HG03095 (cell line): ENCODE results near the gene TMEM41B.
"Not testable (repeated sequence)": the region's sequence is repeated elsewhere in the genome, so short reads cannot be mapped to it uniquely, and the experiment has no call there.

ENCODE experiments used
- ATAC-seq: cut with Tn5 transposase; IDR thresholded peaks from one replicate; pipeline ENCODE4 v1.9.1; 2021; ENCODE audit warnings: moderate library complexity; ENCODE audit not compliant: unreplicated experiment

TMEM41B gene

GRCh38 chr11:9314291-9315077, at the start of gene TMEM41B:
Gene TMEM41B, minus strand, starts transcription at chr11:9314593. Its CDS starts 152 bp downstream, at chr11:9314441.
- ATAC-seq: peak; percentile 98

DNA sequence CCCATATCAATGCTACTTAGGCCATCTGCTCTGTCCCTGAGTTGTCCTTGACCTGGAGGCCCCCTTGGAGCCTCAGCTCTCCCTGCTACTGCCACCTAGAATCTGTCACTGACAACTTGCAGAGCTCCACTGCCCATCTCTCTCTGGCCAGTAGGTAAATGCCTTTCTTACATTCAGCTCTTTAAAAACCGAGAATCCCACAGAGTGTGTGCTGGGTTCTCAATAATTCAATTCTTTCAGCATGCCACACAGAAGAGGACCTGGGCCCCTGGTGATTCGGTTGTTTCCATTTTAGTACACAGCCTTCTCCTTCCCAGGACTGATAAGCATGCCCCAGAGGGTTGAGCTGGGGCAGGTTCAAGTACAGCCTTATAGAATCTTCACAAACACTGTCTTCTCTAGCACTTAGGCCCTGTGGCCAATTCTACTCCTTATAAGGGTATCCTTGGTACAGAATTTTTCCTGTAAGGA, 48.0 kb upstream of the TMEM41B start:
- ATAC-seq: no peak

- ATAC-seq: not testable (repeated sequence)
Observed at GRCh38 chr11:9360862-9361622, 46.6 kb upstream of the TMEM41B start.

DNA sequence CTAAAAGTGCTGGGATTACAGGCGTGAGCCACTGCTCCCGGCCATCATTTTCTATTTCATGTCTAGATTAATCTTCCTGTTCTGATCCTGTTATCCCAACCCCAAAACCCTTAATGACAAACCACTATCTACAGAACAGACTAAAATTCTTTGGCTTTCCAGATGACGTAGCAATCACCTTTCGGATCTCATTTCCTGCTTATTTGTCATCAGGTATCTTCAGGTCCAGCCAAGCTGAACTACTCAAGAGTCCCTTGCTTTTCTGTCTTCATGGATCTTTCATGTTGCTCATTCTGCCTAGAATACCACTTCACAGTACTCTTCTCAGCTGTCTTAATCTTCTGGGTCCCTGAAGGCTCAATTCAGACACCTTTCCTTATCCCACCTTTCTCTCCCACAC, 42.6 kb upstream of the TMEM41B start:
- no peak for ATAC-seq

DNA sequence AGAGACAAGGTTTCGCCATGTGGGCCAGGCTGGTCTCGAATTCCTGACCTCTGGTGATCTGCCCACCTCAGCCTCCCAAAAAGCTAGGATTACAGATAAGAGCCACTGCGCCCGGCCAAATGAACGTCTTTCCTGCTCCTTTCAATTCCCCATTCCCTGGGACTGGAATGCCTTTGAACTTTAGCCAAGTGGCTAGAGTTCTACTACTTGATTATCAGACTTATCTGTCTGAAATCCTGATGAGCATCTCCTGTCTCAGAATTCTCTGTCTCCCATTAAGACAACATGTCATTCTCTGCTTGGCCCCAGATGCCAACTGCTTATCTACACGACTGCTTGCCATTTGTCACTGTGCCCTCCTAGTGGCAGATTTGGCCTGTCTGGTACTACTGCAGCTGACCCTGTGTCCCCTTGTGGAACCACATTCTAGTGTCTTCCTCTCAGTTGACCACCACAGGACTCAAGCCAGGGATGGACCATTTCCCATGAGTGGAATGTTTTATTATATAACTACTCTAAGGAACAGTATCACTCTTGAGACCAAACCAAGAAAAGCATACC, 37.0 kb upstream of the TMEM41B start:
- ATAC-seq: no peak

GRCh38 chr11:9347779-9348178, 33.4 kb upstream of the TMEM41B start:
- not testable (repeated sequence) for ATAC-seq

DNA sequence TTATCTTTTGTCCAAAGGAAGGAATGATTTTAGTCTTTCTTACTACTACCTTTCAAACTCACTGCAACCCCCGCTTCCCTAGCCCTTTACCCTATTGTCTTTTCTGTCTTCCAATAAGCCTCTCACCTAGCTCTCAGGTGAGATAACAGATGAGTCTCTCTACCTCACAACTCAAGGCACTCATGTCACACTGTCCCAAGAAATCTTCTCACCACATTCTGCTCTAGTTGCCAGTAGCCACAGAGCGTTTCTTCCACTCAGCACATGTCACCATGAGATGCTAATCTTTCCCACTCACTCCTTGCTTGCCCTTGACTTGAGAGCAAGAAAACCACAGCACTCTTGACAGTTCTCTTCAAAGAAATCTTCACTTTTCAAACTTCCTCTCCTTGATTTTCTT, 32.7 kb upstream of the TMEM41B start:
- ATAC-seq: no peak

GRCh38 chr11:9344061-9344680, 29.8 kb upstream of the TMEM41B start:
- no peak for ATAC-seq

DNA sequence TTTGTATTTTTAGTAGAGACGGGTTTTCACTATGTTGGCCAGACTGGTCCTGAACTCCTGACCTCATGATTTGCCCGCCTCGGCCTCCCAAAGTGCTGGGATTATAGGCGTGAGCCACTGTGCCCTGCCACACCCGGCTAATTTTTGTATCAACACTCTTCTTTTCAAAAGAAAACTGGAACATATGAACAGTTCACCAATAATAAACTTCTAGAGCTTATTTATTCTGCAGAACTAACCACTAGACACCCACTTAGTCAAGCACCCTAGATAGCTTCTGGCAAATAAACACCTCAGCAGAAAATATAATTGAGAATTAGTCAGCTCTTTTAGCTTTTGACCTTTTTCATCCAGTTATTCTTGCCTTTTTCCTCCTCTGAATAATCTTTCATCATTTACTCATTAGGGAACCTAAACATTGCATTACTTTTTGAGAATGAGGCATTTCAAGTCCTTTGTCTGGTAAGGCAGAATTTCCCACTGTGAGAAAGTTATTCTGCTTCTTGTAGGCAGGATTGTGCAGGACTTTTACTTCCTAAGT, 27.3 kb upstream of the TMEM41B start:
- no peak for ATAC-seq

DNA sequence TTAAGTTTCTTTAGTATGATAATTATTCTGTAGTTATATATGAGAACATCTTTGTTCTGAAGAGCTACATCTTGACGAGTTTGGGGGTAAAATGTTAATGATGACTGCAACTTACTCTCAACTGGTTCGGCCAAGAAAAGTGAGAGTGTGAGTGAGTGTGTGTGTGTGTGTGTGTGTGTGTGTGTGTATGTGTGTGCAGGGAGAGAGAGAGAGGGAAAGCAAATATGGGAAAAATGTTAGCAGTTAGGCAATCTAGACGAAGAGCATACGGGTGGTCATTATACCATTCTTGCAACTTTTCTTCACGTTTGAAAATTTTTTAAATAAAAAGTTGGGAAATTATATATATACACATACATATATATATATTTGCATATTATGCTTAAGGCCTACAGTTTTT, 18.3 kb upstream of the TMEM41B start:
- ATAC-seq: no peak

DNA sequence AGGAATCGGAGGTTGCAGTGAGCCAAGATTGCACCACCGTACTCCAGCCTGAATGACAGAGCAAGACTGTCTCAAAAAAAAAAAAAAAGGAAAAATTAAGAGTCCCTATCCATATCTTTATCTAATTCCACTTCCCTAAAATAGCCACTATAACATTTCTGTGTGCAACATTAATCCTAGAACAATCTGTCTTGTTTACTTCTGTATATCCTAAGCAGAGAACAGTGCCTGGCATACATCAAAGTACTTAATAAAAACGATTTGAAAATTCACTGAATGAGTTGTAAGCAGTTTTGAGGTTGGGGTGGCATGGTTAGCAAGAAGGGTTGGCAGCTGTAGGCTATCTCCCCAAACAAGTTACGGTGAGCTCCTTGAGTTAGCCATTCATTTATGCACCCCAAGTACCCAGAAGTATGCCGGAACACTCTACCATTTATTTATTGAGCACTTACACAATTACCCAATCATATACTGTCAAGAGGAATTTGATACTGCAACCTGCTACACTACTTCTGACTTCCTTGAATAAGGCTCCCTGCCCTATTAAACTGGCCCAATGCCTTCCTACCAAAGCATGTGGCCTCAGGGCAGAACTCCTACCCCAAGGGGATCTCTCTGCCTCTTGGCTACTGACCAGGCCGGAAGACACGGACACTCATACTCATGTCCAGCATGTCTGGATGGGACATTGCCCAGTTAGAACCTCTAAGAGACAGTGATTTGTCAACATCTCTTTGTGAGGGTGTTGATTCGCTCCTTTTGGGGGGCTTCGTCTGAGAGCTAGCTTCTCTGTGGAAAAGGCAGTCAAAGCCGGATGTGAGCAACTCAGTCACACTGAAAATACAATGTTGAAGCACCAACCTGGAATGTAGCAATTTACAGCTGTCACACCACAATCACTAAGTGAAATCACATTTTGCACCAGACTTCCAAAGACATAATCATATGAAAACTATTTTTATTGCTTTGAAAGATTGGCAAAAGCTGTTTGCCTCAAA, 16.3 kb upstream of the TMEM41B start:
- ATAC-seq: no peak

DNA sequence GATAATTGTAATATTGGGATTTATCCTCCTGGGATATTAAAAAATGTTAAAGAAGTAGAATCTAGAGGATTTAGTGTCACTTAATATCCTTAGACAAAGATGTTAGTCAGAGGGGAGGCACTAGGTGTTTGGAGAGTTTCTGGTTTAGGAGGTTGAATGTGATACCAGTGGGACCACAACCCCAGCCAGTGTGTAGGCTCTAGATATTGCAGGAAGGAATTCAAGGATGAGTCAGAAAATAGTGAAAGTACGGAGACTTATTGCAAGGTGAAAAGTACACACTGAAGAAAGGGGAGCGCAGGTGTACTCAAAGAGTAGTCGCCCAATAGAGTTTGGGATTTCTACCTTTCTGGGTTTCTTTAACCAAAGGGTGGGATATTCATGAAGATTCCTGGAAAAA, 5.7 kb upstream of the TMEM41B start:
- no peak for ATAC-seq

- ATAC-seq: not testable (repeated sequence)
Observed at GRCh38 chr11:9319377-9320001, 5.1 kb upstream of the TMEM41B start.

DNA sequence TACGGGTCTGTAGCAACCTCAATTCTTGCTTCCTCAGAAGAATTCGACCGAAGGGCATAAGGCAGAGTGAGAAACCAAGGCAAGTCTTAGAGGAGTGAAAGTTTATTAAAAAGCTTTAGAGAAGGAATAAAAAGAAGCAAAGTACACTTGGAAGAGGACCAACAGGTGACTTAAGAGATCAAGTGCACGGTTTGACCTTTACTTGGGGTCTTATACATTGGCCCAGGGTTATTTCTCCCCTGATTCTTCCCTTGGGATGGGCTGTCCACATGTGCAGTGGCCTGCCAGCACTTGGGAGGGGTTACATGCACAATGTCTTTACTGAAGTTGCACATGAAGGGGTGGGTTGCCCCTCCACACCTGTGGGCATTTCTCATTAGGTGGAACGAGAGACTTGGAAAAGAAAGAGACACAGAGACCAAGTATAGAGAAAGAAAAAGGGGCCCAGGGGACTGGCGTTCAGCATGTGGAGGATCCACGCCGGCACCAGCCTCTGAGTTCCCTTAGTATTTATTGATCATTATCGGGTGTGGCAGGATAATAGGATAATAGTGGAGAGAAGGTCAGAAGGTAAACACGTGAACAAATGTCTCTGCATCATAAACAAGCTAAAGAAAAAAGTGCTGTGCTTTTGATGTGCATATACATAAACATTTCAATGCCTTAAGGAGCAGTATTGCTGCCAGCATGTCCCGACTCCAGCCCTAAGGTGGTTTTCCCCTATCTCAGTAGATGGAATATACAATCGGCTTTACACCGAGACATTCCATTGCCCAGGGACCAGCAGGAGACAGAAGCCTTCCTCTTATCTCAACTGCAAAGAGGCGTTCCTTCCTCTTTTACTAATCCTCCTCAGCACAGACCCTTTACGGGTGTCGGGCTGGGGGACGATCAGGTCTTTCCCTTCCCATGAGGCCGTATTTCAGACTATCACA, 4.3 kb upstream of the TMEM41B start:
- ATAC-seq: not testable (repeated sequence)

DNA sequence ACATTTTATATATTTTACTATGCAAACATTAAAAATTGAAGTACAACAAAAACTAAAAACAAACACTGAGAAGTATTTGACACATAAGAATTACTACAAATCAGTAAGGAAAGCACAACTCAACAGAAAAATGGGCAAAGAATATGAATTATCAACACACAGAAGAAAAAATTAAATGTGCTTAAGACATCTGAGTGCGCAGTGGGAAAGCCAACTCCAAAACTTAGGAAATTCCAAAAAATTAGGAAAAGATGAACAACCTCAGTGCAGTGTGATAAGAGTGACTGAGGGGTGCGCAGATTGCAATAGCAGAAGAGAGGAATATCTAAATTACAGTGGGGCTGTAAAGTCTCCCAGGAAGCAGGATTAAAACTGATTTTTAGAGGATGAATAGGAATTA, 1.9 kb upstream of the TMEM41B start:
- ATAC-seq: no peak

- no peak for ATAC-seq
Observed at GRCh38 chr11:9315078-9315688, 790 bp upstream of the TMEM41B start.

DNA sequence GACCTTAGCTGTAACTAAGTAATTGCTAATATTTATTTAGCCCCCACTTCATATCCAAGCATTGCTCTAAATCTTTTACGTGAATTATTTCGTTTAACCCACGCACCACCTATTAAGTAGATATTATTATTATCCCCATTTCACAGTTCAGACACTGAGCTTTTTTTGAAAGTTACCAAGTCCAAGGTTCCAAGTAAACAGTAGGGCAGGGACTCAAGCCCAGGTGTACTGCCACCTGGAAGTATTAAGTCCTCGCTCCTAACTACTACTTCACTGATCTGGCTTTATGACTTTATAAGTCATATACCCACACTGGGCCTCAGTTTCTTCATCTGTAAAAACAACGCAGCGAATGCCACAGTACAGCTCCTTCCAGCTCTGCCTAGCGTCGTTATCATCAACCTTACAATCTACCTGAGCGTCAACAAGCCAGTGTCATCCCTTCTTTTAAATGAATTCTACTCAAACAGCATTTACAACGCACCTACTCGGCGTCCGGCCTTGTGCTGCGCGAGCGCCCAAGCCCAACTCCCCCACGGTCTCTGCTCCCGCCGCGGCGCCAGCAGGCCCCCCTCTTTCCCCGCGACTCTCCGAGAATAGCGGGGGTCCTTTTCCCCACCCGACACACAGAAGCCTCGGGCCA, 624 bp downstream of the TMEM41B start:
- ATAC-seq: peak; percentile 9
